C4-2B (cell line): Measurements from ENCODE around the gene MGMT.

Source experiments
- CTCF ChIP-seq: fragments of 450-650 bp; conservative IDR thresholded peaks from 2 replicates; pipeline ENCODE4 v1.5.1; 2017; ENCODE audit warnings: mild to moderate bottlenecking
- ZFX ChIP-seq: fragments of 450-650 bp; IDR thresholded peaks from 2 replicates; pipeline ENCODE4 v1.6.1; 2017

- TF ChIP-seq CTCF (no peak), ZFX (no peak)
Measured at GRCh38 chr10:129774736-129775401, 307.8 kb downstream of the MGMT start.
